ENCODE results near the gene SH2D4B. TPM values are rescaled to one million over a fixed set of nuclear protein-coding genes. Genes with fewer than 3 reads are reported as not detected.
A peak's percentile ranks its signal among the peaks of the same experiment; 100 is the strongest.

SH2D4B gene
- total RNA-seq, 1 donor from 2014 or later = 1.4 TPM

GRCh38 chr10:80506836-80507487 is 30.7 kb upstream of the SH2D4B start:
- Histone ChIP-seq H3K4me1 (peaks cover 92% of the 10 kb centered on the region), H3K27ac (peak overlapping the region; percentile 74), H3K9me3 (no peaks in the 10 kb centered on the region), H3K4me3 (no peak overlapping the region), H3K27me3 (ENCODE audit: low read depth) (no peaks in the 10 kb centered on the region), H3K36me3 (peaks cover 67% of the 10 kb centered on the region)
- ATAC-seq = no peak
- TF ChIP-seq, protein P1, sequence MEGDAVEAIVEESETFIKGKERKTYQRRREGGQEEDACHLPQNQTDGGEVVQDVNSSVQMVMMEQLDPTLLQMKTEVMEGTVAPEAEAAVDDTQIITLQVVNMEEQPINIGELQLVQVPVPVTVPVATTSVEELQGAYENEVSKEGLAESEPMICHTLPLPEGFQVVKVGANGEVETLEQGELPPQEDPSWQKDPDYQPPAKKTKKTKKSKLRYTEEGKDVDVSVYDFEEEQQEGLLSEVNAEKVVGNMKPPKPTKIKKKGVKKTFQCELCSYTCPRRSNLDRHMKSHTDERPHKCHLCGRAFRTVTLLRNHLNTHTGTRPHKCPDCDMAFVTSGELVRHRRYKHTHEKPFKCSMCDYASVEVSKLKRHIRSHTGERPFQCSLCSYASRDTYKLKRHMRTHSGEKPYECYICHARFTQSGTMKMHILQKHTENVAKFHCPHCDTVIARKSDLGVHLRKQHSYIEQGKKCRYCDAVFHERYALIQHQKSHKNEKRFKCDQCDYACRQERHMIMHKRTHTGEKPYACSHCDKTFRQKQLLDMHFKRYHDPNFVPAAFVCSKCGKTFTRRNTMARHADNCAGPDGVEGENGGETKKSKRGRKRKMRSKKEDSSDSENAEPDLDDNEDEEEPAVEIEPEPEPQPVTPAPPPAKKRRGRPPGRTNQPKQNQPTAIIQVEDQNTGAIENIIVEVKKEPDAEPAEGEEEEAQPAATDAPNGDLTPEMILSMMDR (IDR thresholded peaks at IDR 0.05) = no peak
- intact Hi-C loops (cut with DNase I) = loop anchor here (10.0 kb wide), 1 partner anchor 62 kb away; no protein-coding TSS in a partner anchor
- DNase-seq = no peak

- TF ChIP-seq, protein P1 (IDR thresholded peaks at IDR 0.05) = no peak
- Histone ChIP-seq H3K27me3 (ENCODE audit: low read depth) (no peaks in the 10 kb centered on the region), H3K9me3 (no peaks in the 10 kb centered on the region), H3K4me1 (peaks cover 71% of the 10 kb centered on the region), H3K4me3 (no peak overlapping the region), H3K27ac (peak overlapping the region; percentile 58), H3K36me3 (peaks cover 88% of the 10 kb centered on the region)
- DNase-seq (no peak), ATAC-seq (no peak)
- intact Hi-C loops (cut with DNase I) = loop anchor here (10.0 kb wide), 1 partner anchor 64 kb away; no protein-coding TSS in a partner anchor
Measured at GRCh38 chr10:80509108-80509402, 28.6 kb upstream of the SH2D4B start.

GRCh38 chr10:80509403-80510161 is 28.1 kb upstream of the SH2D4B start:
- no peaks in the 10 kb centered on the region for H3K9me3 ChIP-seq
- H3K27me3 ChIP-seq (ENCODE audit: low read depth) = no peaks in the 10 kb centered on the region
- H3K4me1 ChIP-seq = peaks cover 66% of the 10 kb centered on the region
- TF ChIP-seq, protein P1 (IDR thresholded peaks at IDR 0.05) = no peak
- intact Hi-C loops (cut with DNase I) = loop anchor here (10.0 kb wide), 1 partner anchor 65 kb away; no protein-coding TSS in a partner anchor
- ATAC-seq (peak in 1 of 2 donors; percentile 21), DNase-seq (no peak)
- no peak overlapping the region for H3K4me3 ChIP-seq
- H3K27ac ChIP-seq = peak overlapping the region; percentile 58
- peaks cover 91% of the 10 kb centered on the region for H3K36me3 ChIP-seq

- intact Hi-C loops (cut with DNase I) = no loop called here
- Histone ChIP-seq H3K9me3 (no peaks in the 10 kb centered on the region), H3K4me1 (peaks cover 44% of the 10 kb centered on the region), H3K27me3 (ENCODE audit: low read depth) (no peaks in the 10 kb centered on the region), H3K36me3 (peaks cover 100% of the 10 kb centered on the region), H3K4me3 (no peak overlapping the region), H3K27ac (no peak overlapping the region)
- DNase-seq (no peak), ATAC-seq (no peak)
- TF ChIP-seq, protein P1 (IDR thresholded peaks at IDR 0.05) = no peak
Measured at GRCh38 chr10:80512031-80512526, 25.6 kb upstream of the SH2D4B start.

GRCh38 chr10:80513106-80513505 is 24.6 kb upstream of the SH2D4B start:
- Histone ChIP-seq H3K27me3 (ENCODE audit: low read depth) (no peaks in the 10 kb centered on the region), H3K36me3 (peaks cover 100% of the 10 kb centered on the region), H3K4me3 (no peak overlapping the region), H3K9me3 (no peaks in the 10 kb centered on the region), H3K27ac (no peak overlapping the region), H3K4me1 (peaks cover 36% of the 10 kb centered on the region)
- no peak for ATAC-seq
- intact Hi-C loops (cut with DNase I) = no loop called here
- DNase-seq = no peak
- TF ChIP-seq, protein P1 (IDR thresholded peaks at IDR 0.05) = no peak
